Adrenal gland (tissue), 12 donors: ENCODE measurements around the gene C18orf63. TPM values are rescaled to one million over a fixed set of nuclear protein-coding genes. Genes with fewer than 3 reads are reported as not detected.

ENCODE experiments used
- DNase-seq, 7 donors: peaks; one replicate each; pipeline ENCODE4 v3.0.0-alpha.2; 2019 to 2020
- H3K27ac ChIP-seq, 5 donors: fragments of 200-600 bp; sonication (generic) in 4 of 5; 1 replicate in 3 of 5; 2 replicates in 2 of 5; pipeline versions ENCODE4 v1.5.1 to v1.8.0; 2016 to 2020; ENCODE audit warnings: mild to moderate bottlenecking in 1 of 5
- H3K27me3 ChIP-seq: fragments of 200-600 bp; 2 replicates; pipeline ENCODE4 v1.8.0; 2021
- H3K36me3 ChIP-seq, 2 donors: fragments of 200-600 bp; replicated peaks in 1 of 2; 1 replicate in 1 of 2; 2 replicates in 1 of 2; pipeline versions ENCODE4 v1.5.1 to v1.8.0; 2018 to 2022
- H3K4me1 ChIP-seq, 2 donors: fragments of 200-600 bp; replicated peaks in 1 of 2; 1 replicate in 1 of 2; 2 replicates in 1 of 2; pipeline versions ENCODE4 v1.5.1 to v1.8.0; 2018 to 2021
- H3K4me3 ChIP-seq, 4 donors: fragments of 200-600 bp; sonication (generic) in 3 of 4; one replicate each; pipeline ENCODE4 v1.5.1; 2016 to 2018
- H3K9me3 ChIP-seq, 3 donors: fragments of 200-600 bp; sonication (generic) in 1 of 3; replicated peaks in 1 of 3; 1 replicate in 2 of 3; 2 replicates in 1 of 3; pipeline versions ENCODE4 v1.5.1 to v1.8.0; 2016 to 2021
- POLR2A ChIP-seq, 2 donors: fragments of 450-650 bp; IDR thresholded peaks; one replicate each; pipeline ENCODE4 v1.6.1; 2017; ENCODE audit warnings: antibody characterized with exemption in 2 of 2, mild to moderate bottlenecking in 2 of 2, moderate library complexity in 1 of 2
- WGBS, 4 donors: extraction: QIAGEN DNeasy Blood & Tissue Kit in 2 of 4; methylation state at CpG; one replicate each; pipeline versions ENCODE4 v1.1.5 to v1.1.7; 2013 to 2017; 5-methylcytosine and 5-hydroxymethylcytosine counted together
- intact Hi-C, 2 donors: fragments of 100-400 bp; cut with DNase I; formaldehyde crosslinking; loops; one replicate each; pipeline versions ENCODE4 v1.14.1 to v1.15.0; 2022 to 2023
- polyA plus RNA-seq, 3 donors: library from polyadenylated mRNA; stranded (reverse); fragments of 200-250 nt in 2 of 3; fragments of 350-450 nt in 1 of 3; fragmentation: Illumina TruSeq in 1 of 3; extraction: RNeasy Lipid Tissue Mini Kit (QIAGEN cat#74804) in 1 of 3; gene quantifications; one replicate each; pipeline ENCODE4 v1.2.3, GENCODE V29; 2013 to 2014
- total RNA-seq, 9 donors: library from RNA; depleted of rRNA in 4 of 9; stranded (reverse); fragments of >200 nt in 4 of 9; fragments of 120-200 nt in 1 of 9; fragmentation: NEBNext Ultra II Directional in 1 of 9; extraction: Animal tissue kit (Norgen Biotek cat#: 25700) in 1 of 9; gene quantifications; one replicate each; pipeline versions ENCODE4 v1.1.0 to v1.2.4, GENCODE V29; 2013 to 2023
- TF ChIP-seq, protein P1 (sequence below), 6 experiments: fragments of 450-650 bp in 4 of 6; fragments of 200-600 bp in 2 of 6; sonication (generic) in 1 of 6; IDR thresholded peaks; 1 replicate in 5 of 6; 2 replicates in 1 of 6; pipeline versions ENCODE4 v1.5.1 to v1.8.0; 2016 to 2021; ENCODE audit warnings: antibody characterized with exemption in 6 of 6, mild to moderate bottlenecking in 2 of 6, moderate library complexity in 1 of 6
- donor health status: healthy with polysubstance abuse.
- donor health status: Bipolar disorder and iron deficiency.
- donor health status: DM: yes; HTN: yes; CAD: no.
- donor health status: DM: no; HTN: no; CAD: no.
- donor health status: DM: no; HTN: no; CAD: no.
- donor health status: DM: yes; HTN: yes; CAD: no.

The C18orf63 gene
- total and polyA plus RNA-seq, 12 donors: under 0.01 TPM; not detected in 11

GRCh38 chr18:74397572-74397971 lies 81.9 kb downstream of the C18orf63 start:
- no peak overlapping the region for H3K27ac ChIP-seq

GRCh38 chr18:74399091-74399887 lies 83.7 kb downstream of the C18orf63 start:
- H3K9me3 ChIP-seq: no peaks in the 10 kb centered on the region
- whole genome bisulfite sequencing, 4 donors: 43 to 50% (median 47%) methylated on average over 14 of the region's 14 CpGs
- no peaks in the 10 kb centered on the region for H3K36me3 ChIP-seq
- peak in 4 of 7 donors; percentile 13 to 57 (median 38) for DNase-seq
- H3K4me3 ChIP-seq: no peak overlapping the region
- H3K4me1 ChIP-seq: peaks cover 0 to 18% of the 10 kb centered on the region in 2 donors
- TF ChIP-seq, protein P1, sequence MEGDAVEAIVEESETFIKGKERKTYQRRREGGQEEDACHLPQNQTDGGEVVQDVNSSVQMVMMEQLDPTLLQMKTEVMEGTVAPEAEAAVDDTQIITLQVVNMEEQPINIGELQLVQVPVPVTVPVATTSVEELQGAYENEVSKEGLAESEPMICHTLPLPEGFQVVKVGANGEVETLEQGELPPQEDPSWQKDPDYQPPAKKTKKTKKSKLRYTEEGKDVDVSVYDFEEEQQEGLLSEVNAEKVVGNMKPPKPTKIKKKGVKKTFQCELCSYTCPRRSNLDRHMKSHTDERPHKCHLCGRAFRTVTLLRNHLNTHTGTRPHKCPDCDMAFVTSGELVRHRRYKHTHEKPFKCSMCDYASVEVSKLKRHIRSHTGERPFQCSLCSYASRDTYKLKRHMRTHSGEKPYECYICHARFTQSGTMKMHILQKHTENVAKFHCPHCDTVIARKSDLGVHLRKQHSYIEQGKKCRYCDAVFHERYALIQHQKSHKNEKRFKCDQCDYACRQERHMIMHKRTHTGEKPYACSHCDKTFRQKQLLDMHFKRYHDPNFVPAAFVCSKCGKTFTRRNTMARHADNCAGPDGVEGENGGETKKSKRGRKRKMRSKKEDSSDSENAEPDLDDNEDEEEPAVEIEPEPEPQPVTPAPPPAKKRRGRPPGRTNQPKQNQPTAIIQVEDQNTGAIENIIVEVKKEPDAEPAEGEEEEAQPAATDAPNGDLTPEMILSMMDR (IDR thresholded peaks at IDR 0.05): no peak
- no peak for TF ChIP-seq POLR2A (IDR thresholded peaks at IDR 0.05)
- no peaks in the 10 kb centered on the region for H3K27me3 ChIP-seq
- peak overlapping the region in 3 of 5 donors; percentile 22 to 45 (median 25) for H3K27ac ChIP-seq
- intact Hi-C loops: no loop called here

More at GRCh38 chr18:74397572-74397971, 81.9 kb downstream of the C18orf63 start:
- Histone ChIP-seq H3K4me3 (no peak overlapping the region), H3K27me3 (no peaks in the 10 kb centered on the region), H3K36me3 (no peaks in the 10 kb centered on the region), H3K9me3 (no peaks in the 10 kb centered on the region), H3K4me1 (peaks cover 0 to 18% of the 10 kb centered on the region in 2 donors)
- intact Hi-C loops: no loop called here
- WGBS, 4 donors: 86 to 89% (median 87%) methylated on average over 6 to 7 of the region's 7 CpGs
- DNase-seq: no peak
- TF ChIP-seq, protein P1 (IDR thresholded peaks at IDR 0.05): no peak
- no peak for TF ChIP-seq POLR2A (IDR thresholded peaks at IDR 0.05)

- intact Hi-C loops: no loop called here
- H3K4me3 ChIP-seq: no peak overlapping the region
- H3K4me1 ChIP-seq: peaks cover 0 to 17% of the 10 kb centered on the region in 2 donors
- no peak for DNase-seq
- WGBS, 4 donors: 67 to 74% (median 72%) methylated on average over 4 of the region's 4 CpGs
- H3K9me3 ChIP-seq: no peaks in the 10 kb centered on the region
- no peaks in the 10 kb centered on the region for H3K36me3 ChIP-seq
- no peak for TF ChIP-seq POLR2A (IDR thresholded peaks at IDR 0.05)
- TF ChIP-seq, protein P1 (IDR thresholded peaks at IDR 0.05): no peak
- H3K27me3 ChIP-seq: no peaks in the 10 kb centered on the region
- no peak overlapping the region for H3K27ac ChIP-seq
These were observed 85.2 kb downstream of the C18orf63 start for GRCh38 chr18:74400813-74401212.

DNA sequence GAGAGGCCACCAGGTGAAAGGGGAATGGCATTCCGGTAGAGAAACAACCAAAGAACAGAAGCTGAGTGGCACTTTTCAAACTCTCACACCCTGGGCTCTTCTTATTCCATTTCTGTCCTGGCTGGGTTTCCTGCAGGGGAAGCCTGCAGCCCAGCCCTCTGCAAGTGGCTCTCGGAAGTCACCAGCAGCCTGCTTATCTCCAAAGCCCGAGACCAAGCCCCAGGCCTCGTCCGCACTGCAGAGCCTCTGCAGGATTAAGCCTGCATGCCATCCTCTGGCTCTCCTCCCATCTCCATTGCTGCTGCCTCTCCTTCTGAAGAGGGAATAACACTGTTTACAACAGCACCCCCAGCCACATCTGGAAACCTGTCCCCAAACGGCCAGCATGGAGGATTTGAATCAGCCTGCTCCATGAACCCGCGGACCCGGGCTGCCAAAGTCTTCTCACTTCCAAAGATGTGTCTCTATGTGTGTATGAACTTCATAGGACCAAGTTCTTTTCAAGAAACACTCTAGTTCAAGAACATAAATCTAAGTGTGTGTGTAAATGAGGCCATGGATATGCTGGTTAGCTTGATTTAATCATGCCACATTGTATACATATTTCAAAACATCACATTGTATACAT lies 87.3 kb downstream of the C18orf63 start:
- intact Hi-C loops: no loop called here
- DNase-seq: no peak
- Histone ChIP-seq H3K27me3 (no peaks in the 10 kb centered on the region), H3K9me3 (no peaks in the 10 kb centered on the region), H3K4me3 (no peak overlapping the region), H3K36me3 (no peaks in the 10 kb centered on the region), H3K27ac (no peak overlapping the region), H3K4me1 (peaks cover 0 to 4% of the 10 kb centered on the region in 2 donors)
- TF ChIP-seq, protein P1 (IDR thresholded peaks at IDR 0.05): no peak
- TF ChIP-seq POLR2A (IDR thresholded peaks at IDR 0.05): no peak
- 79 to 87% (median 85%) methylated on average over 9 of the region's 9 CpGs for WGBS, 4 donors
